PC-9 (cell line): ENCODE data around the gene CUEDC2. TPM values are rescaled to one million over a fixed set of nuclear protein-coding genes. Genes with fewer than 3 reads are reported as not detected.

Experiments
- BruUV-seq: library from RNA; stranded (reverse); fragments of 400-500 nt; replicated peaks from 2 replicates; lab custom pipeline; 2021; lab: Mats Ljungman, UMichigan
- CTCF ChIA-PET: fragments of 300-600 bp; sonication (Branson Sonifier 250); formaldehyde crosslinking; loops from one replicate; lab custom pipeline; 2022; ENCODE audit warnings: antibody characterized with exemption; lab: Charles Lee
- POLR2A ChIA-PET: fragments of 300-600 bp; sonication (Branson Sonifier 250); formaldehyde crosslinking; loops from one replicate; lab custom pipeline; 2022; ENCODE audit warnings: antibody characterized with exemption; ENCODE audit not compliant: unreplicated experiment; lab: Charles Lee
- DNase-seq, 2 experiments: peaks; one replicate each; pipeline versions ENCODE4 v3.0.0 to v3.0.0-alpha.2; 2015 to 2022; ENCODE audit warnings: mixed read lengths in 1 of 2
- H2AFZ ChIP-seq: fragments of 200-600 bp; sonication (generic); 2 replicates; pipeline ENCODE4 v1.8.1; 2017; ENCODE audit warnings: antibody characterized with exemption
- H3F3A ChIP-seq: fragments of 200-600 bp; sonication (generic); 2 replicates; pipeline ENCODE4 v1.8.1; 2017; ENCODE audit warnings: antibody characterized with exemption, mild to moderate bottlenecking, low read depth; ENCODE audit not compliant: insufficient read depth
- H3K27ac ChIP-seq: fragments of 200-600 bp; sonication (generic); 2 replicates; pipeline ENCODE4 v1.6.1; 2016; ENCODE audit warnings: mixed run types
- H3K27me3 ChIP-seq: fragments of 200-600 bp; sonication (generic); 2 replicates; pipeline ENCODE4 v1.6.1; 2016; ENCODE audit warnings: low read depth, mixed run types; ENCODE audit not compliant: insufficient read depth
- H3K36me3 ChIP-seq: fragments of 200-600 bp; sonication (generic); 2 replicates; pipeline ENCODE4 v1.6.1; 2016; ENCODE audit warnings: low read depth, mixed run types
- H3K4me1 ChIP-seq: fragments of 200-600 bp; sonication (generic); replicated peaks from 2 replicates; pipeline ENCODE4 v1.6.1; 2016; ENCODE audit warnings: mixed run types; ENCODE audit not compliant: insufficient read depth
- H3K4me2 ChIP-seq: fragments of 200-600 bp; sonication (generic); 2 replicates; pipeline ENCODE4 v1.6.1; 2017; ENCODE audit warnings: mixed run types
- H3K4me3 ChIP-seq: fragments of 200-600 bp; sonication (generic); 2 replicates; pipeline ENCODE4 v1.6.1; 2016; ENCODE audit warnings: mixed run types
- H3K79me2 ChIP-seq: fragments of 200-600 bp; sonication (generic); 2 replicates; pipeline ENCODE4 v1.6.1; 2017; ENCODE audit warnings: low read depth, mixed run types
- H3K9me2 ChIP-seq: fragments of 200-600 bp; sonication (generic); 2 replicates; pipeline ENCODE4 v1.8.1; 2017; ENCODE audit warnings: mild to moderate bottlenecking; ENCODE audit not compliant: insufficient read depth
- H3K9me3 ChIP-seq: fragments of 200-600 bp; sonication (generic); 2 replicates; pipeline ENCODE4 v1.8.1; 2016; ENCODE audit warnings: low read depth; ENCODE audit not compliant: insufficient read depth
- H4K20me1 ChIP-seq: fragments of 200-600 bp; sonication (generic); 2 replicates; pipeline ENCODE4 v1.8.1; 2017; ENCODE audit not compliant: insufficient read depth
- CTCF ChIP-seq: fragments of 200-600 bp; sonication (generic); conservative IDR thresholded peaks from 2 replicates; pipeline ENCODE4 v1.6.1; 2017; ENCODE audit warnings: mixed run types, antibody characterized with exemption, mild to moderate bottlenecking, moderate library complexity
- EZH2 ChIP-seq: fragments of 200-600 bp; sonication (generic); IDR thresholded peaks from 2 replicates; pipeline ENCODE4 v1.8.0; 2017; ENCODE audit warnings: antibody characterized with exemption, low read depth
- intact Hi-C: fragments of 100-400 bp; cut with micrococcal nuclease; formaldehyde crosslinking; loops from one replicate; pipeline ENCODE4 v1.10.0; 2022; ENCODE audit not compliant: unreplicated experiment
- total RNA-seq: library from RNA; stranded (reverse); gene quantifications from 2 replicates; pipeline ENCODE4 v1.2.3, GENCODE V29; 2021

The CUEDC2 gene
- total RNA-seq, 1 experiment from 2014 or later, result 46.2 TPM

DNA sequence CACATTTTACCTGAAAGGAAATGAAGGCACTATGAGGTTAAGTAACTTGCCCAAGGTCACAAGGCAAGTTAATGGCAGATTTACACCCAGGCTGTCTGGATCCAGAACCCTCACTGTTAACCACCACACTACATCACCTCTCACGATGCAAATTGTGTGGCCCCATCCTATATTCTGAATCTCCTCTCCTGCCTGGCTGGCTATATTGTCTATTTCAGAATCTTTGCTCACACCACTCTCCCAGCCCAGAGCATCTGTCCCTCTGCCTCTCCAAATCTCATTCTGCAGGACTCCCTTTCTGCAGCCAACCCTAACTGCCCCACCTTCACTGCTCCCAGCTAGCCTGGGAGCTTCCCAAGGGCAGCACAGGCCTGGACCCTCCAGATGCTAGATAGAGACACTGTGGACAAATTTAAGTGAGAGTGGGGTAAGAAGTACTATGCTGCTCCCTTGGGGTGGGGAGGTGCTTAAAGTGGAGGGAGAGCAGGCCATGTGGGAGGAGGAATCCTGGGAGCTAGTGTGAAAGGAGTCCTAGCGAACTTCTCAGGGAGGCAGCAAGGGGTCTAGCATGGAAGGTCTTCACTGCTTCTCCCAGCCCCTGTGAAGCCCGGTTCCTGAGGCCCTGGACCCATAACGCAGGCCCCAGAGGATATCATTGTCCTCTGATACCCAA, 786 bp downstream of the CUEDC2 start:
- ChIA-PET CTCF (interaction anchor here (1.2 kb wide), 1 partner anchor 9 kb away, joined by 3 read pairs; no protein-coding TSS in a partner anchor), POLR2A (interaction anchor here (0.6 kb wide), 1 partner anchor 168 kb away, joined by 6 read pairs; no protein-coding TSS in a partner anchor)
- Histone ChIP-seq H2AFZ (peak overlapping the region; percentile 86), H3K9me2 (no peaks in the 10 kb centered on the region), H3K4me2 (peak overlapping the region; percentile 94), H3K9me3 (no peaks in the 10 kb centered on the region), H3F3A (no peaks in the 10 kb centered on the region), H3K27me3 (no peaks in the 10 kb centered on the region), H3K36me3 (no peaks in the 10 kb centered on the region), H3K79me2 (peaks cover 6% of the 10 kb centered on the region; the same call in 1 of the 2 replicates), H3K27ac (no peak overlapping the region), H3K4me3 (peak overlapping the region; percentile 86), H3K4me1 (no peaks in the 10 kb centered on the region), H4K20me1 (no peaks in the 10 kb centered on the region)
- BruUV-seq, result no TSS peak
- TF ChIP-seq CTCF (no peak), EZH2 (no peak)
- DNase-seq, result no peak
- intact Hi-C loops, result no loop called here

DNA sequence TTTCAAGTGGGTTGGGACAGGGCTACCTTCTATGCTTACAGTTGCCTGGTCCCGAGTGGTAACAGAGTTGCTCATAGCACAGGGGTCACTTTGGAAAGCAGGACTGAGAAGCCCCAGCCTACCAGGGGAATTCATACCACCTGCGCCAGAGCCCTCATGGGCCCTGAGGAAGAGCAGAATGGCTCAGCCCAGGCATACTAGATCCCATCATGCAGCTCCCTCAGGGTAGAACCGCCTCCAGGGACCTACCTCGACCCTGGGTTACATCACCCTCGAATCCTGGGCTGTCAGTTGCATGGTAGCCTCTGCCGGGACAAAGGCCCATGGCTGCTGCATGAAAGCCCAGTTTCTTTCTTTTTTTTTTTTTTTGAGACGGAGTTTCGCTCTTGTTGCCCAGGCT, 2.9 kb downstream of the CUEDC2 start:
- BruUV-seq, result no TSS peak
- Histone ChIP-seq H3K4me1 (no peaks in the 10 kb centered on the region), H3F3A (no peaks in the 10 kb centered on the region), H3K36me3 (no peaks in the 10 kb centered on the region), H2AFZ (no peak overlapping the region), H3K27ac (no peak overlapping the region), H3K9me3 (no peaks in the 10 kb centered on the region), H3K4me3 (no peak overlapping the region), H3K9me2 (no peaks in the 10 kb centered on the region), H3K4me2 (no peak overlapping the region), H4K20me1 (no peaks in the 10 kb centered on the region), H3K79me2 (peaks cover 6% of the 10 kb centered on the region; the same call in 1 of the 2 replicates), H3K27me3 (no peaks in the 10 kb centered on the region)
- POLR2A ChIA-PET, result no interaction called here
- intact Hi-C loops, result no loop called here
- CTCF ChIA-PET, result no interaction called here
- no peak for DNase-seq
- TF ChIP-seq EZH2, result no peak
- no peak for TF ChIP-seq CTCF

DNA sequence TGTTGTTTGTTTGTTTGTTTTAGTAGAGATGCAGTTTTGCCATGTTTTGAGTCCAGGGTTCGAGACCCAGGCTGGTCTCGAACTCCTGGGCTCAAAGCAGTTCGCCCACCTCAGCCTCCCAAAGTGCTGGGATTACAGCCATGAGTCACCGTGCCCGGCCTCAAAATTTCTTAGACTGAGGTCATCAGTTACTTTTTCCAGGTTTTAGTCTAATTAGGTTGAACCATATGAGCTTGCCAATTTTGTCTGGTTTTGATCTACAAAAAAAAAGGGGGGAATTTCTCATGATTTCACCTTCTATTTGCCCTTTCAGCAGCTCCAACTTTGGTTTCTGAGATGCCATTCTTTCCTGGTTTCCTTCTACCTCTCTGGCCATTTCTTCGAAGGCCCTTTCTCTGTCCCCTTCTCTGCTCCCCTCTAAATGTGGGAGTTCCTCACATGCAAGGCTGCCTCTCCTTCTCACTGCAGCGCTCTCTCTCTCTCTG, 5.5 kb downstream of the CUEDC2 start:
- H3K9me3 ChIP-seq, result no peaks in the 10 kb centered on the region
- no peak overlapping the region for H3K27ac ChIP-seq
- DNase-seq, result no peak
- intact Hi-C loops, result no loop called here
- H3K4me3 ChIP-seq, result no peak overlapping the region
- peaks cover 5% of the 10 kb centered on the region; the same call in 1 of the 2 replicates for H3K4me1 ChIP-seq
- no peaks in the 10 kb centered on the region for H3K36me3 ChIP-seq
- TF ChIP-seq EZH2, result no peak
- TF ChIP-seq CTCF, result no peak
- POLR2A ChIA-PET, result no interaction called here
- no peaks in the 10 kb centered on the region for H3F3A ChIP-seq
- no TSS peak for BruUV-seq
- no peak overlapping the region for H3K4me2 ChIP-seq
- no peaks in the 10 kb centered on the region for H3K27me3 ChIP-seq
- no peaks in the 10 kb centered on the region for H4K20me1 ChIP-seq
- CTCF ChIA-PET, result no interaction called here
- no peaks in the 10 kb centered on the region for H3K9me2 ChIP-seq
- peaks cover under 1% of the 10 kb centered on the region; the same call in 1 of the 2 replicates for H3K79me2 ChIP-seq
- H2AFZ ChIP-seq, result no peak overlapping the region
